ENCODE results near the gene WHAMM. TPM values are rescaled to one million over a fixed set of nuclear protein-coding genes. Genes with fewer than 3 reads are reported as not detected.

WHAMM gene
- total and polyA plus RNA-seq, 12 donors, result 3.7 to 10.0 (median 6.9) TPM

GRCh38 chr15:82839136-82839535, 29.7 kb downstream of the WHAMM start:
- Histone ChIP-seq H3K36me3 (replicated peaks in 1 of 2) (peaks cover 0 to 44% of the 10 kb centered on the region in 2 donors), H3K9me3 (replicated peaks in 1 of 3) (no peaks in the 10 kb centered on the region)
- TF ChIP-seq, protein P1, sequence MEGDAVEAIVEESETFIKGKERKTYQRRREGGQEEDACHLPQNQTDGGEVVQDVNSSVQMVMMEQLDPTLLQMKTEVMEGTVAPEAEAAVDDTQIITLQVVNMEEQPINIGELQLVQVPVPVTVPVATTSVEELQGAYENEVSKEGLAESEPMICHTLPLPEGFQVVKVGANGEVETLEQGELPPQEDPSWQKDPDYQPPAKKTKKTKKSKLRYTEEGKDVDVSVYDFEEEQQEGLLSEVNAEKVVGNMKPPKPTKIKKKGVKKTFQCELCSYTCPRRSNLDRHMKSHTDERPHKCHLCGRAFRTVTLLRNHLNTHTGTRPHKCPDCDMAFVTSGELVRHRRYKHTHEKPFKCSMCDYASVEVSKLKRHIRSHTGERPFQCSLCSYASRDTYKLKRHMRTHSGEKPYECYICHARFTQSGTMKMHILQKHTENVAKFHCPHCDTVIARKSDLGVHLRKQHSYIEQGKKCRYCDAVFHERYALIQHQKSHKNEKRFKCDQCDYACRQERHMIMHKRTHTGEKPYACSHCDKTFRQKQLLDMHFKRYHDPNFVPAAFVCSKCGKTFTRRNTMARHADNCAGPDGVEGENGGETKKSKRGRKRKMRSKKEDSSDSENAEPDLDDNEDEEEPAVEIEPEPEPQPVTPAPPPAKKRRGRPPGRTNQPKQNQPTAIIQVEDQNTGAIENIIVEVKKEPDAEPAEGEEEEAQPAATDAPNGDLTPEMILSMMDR (IDR thresholded peaks at IDR 0.05), result no peak
- TF ChIP-seq POLR2A (IDR thresholded peaks at IDR 0.05), result no peak

DNA sequence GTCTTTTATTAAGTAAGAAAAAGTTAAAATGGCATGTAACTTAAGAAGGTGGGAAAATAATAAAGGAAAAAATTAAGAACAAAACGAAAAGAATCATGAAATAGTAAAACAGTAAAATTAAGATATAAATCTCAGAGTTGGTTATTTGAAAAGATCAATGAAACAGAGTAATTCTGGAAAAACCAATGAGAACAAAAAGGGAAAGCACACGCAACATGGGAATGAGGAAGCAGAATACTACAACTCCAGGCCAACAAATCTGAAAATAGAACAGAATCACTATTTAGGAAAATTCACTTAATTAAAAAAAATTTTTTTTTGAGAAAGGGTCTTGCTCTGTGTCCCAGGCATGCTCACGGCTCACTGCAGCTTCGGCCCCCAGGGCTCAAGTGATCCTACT, 30.7 kb downstream of the WHAMM start:
- Histone ChIP-seq H3K36me3 (replicated peaks in 1 of 2) (peaks cover 0 to 33% of the 10 kb centered on the region in 2 donors), H3K4me3 (no peak overlapping the region), H3K4me1 (replicated peaks in 1 of 2) (no peaks in the 10 kb centered on the region), H3K27ac (no peak overlapping the region), H3K27me3 (no peaks in the 10 kb centered on the region), H3K9me3 (replicated peaks in 1 of 3) (no peaks in the 10 kb centered on the region)
- intact Hi-C loops (cut with DNase I), result no loop called here
- no peak for TF ChIP-seq POLR2A (IDR thresholded peaks at IDR 0.05)
- TF ChIP-seq, protein P1 (IDR thresholded peaks at IDR 0.05), result no peak
- 94 to 98% (median 95%) methylated on average over 4 of the region's 4 CpGs for WGBS, 4 donors
- DNase-seq, result no peak

More at GRCh38 chr15:82839136-82839535, 29.7 kb downstream of the WHAMM start:
- Histone ChIP-seq H3K4me1 (replicated peaks in 1 of 2) (no peaks in the 10 kb centered on the region), H3K27ac (no peak overlapping the region), H3K27me3 (no peaks in the 10 kb centered on the region), H3K4me3 (no peak overlapping the region)
- DNase-seq, result no peak
- intact Hi-C loops (cut with DNase I), result no loop called here

GRCh38 chr15:82843566-82843965, 34.1 kb downstream of the WHAMM start:
- Histone ChIP-seq H3K27me3 (no peaks in the 10 kb centered on the region), H3K36me3 (replicated peaks in 1 of 2) (peaks cover 0 to under 1% of the 10 kb centered on the region in 2 donors)
- 88 to 94% (median 90%) methylated on average over 3 of the region's 3 CpGs for WGBS, 4 donors

GRCh38 chr15:82845686-82846085, 36.3 kb downstream of the WHAMM start:
- peak in 1 of 7 donors; percentile 16 for DNase-seq
- 73 to 86% (median 82%) methylated on average over 7 of the region's 7 CpGs for WGBS, 4 donors
- H3K36me3 ChIP-seq (replicated peaks in 1 of 2), result no peaks in the 10 kb centered on the region
- H3K27me3 ChIP-seq, result no peaks in the 10 kb centered on the region
- peaks cover 2 to 16% of the 10 kb centered on the region in 2 donors for H3K4me1 ChIP-seq (replicated peaks in 1 of 2)
- H3K4me3 ChIP-seq, result no peak overlapping the region
- no peak overlapping the region for H3K27ac ChIP-seq
- intact Hi-C loops (cut with DNase I), result loop anchor here in 1 of 2 donors (5.0 kb wide), 1 partner anchor 157 kb away; no protein-coding TSS in a partner anchor
- no peaks in the 10 kb centered on the region for H3K9me3 ChIP-seq (replicated peaks in 1 of 3)
- TF ChIP-seq, protein P1 (IDR thresholded peaks at IDR 0.05), result no peak
- no peak for TF ChIP-seq POLR2A (IDR thresholded peaks at IDR 0.05)

More at GRCh38 chr15:82843566-82843965, 34.1 kb downstream of the WHAMM start:
- no peak overlapping the region for H3K4me3 ChIP-seq
- H3K27ac ChIP-seq, result no peak overlapping the region
- intact Hi-C loops (cut with DNase I), result no loop called here
- TF ChIP-seq, protein P1 (IDR thresholded peaks at IDR 0.05), result no peak
- no peak for TF ChIP-seq POLR2A (IDR thresholded peaks at IDR 0.05)
- DNase-seq, result no peak
- H3K4me1 ChIP-seq (replicated peaks in 1 of 2), result no peaks in the 10 kb centered on the region
- no peaks in the 10 kb centered on the region for H3K9me3 ChIP-seq (replicated peaks in 1 of 3)

Measured in adrenal gland (tissue), 12 donors.